SW 1271 (cell line): ENCODE measurements around the gene HOXA3.

ENCODE experiments used
- DNase-seq, 2 experiments: peaks; one replicate each; lab custom pipeline; 2025; lab: John Stamatoyannopoulos, UW

HOXA3 gene

DNA sequence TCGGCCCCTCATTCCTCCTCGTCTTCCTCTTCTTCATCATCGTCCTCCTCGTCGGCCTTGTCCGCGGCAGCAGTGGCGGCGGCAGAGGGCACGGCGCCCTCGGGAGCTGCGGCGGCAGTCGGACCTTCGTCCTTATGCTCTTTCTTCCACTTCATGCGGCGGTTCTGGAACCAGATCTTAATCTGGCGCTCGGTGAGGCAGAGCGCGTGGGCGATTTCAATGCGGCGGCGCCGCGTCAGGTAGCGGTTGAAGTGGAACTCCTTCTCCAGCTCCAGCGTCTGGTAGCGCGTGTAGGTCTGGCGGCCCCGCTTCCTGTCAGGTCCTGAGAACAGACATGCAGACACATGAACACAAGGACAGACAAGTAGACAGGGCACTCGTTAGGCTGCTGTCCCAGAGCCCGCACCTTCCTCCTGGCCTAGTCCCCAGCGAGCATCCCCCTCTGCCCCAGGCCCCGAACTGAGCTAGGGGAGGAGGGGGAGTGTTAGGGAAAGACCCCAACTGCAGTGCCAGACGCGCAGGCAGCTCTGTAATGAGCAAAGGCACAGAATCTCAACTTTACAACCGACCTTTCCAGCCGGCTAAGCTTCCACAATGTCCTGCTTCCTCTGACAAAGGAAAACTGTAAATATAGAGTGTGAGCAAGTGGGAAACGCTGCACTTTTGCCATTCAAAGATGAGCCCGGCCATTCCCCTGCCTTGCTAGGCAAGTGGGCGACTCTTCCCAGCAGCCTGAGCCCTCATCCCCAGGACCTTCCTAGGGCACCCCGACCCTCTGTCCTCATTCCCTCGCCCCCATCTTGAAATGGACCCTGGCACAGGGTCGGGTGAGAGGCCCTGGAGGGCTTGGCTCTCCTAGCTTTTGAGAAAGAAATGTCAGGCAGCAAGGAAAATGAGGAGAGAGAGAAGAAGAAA, 2.8 kb upstream of the HOXA3 start:
- no peak for DNase-seq

DNA sequence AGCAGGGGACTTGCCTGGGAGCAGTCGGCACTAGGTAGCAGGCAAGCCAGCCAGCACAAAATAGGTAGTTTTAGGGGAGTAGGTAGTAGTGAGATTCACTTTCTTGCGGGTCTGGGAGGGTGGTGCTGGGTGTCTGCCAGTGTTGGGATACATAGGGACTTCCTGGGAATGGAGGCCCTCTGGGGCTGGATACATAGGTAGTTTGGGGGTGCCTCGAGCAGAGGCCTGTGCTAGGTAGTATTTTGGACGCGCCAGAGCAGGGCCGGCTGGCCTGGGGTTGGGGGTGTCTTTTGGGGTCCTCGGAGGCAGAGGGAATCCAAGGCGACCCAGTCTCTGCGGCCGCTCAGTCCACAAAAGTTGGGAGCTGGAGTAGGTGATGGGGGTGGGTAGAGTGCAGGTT, 2.0 kb upstream of the HOXA3 start:
- DNase-seq = no peak

DNA sequence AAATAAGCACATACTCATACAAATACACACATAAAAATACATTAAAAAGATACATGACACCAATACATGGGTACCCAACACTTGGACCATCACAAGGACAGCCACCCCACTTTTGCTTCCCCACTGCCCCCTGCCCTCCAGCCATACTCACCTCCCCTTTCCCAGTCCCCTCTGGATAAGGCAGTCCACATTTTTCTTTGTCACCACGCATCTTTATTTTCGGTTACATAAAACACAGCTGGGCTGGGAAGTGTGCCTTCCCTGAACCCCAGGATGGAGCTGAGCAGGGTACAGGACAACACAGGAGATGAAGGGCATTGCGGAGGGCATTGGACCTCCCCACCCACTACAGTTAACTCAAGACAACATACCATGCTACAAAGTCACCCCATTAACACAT, 1.1 kb upstream of the HOXA3 start:
- no peak for DNase-seq

DNA sequence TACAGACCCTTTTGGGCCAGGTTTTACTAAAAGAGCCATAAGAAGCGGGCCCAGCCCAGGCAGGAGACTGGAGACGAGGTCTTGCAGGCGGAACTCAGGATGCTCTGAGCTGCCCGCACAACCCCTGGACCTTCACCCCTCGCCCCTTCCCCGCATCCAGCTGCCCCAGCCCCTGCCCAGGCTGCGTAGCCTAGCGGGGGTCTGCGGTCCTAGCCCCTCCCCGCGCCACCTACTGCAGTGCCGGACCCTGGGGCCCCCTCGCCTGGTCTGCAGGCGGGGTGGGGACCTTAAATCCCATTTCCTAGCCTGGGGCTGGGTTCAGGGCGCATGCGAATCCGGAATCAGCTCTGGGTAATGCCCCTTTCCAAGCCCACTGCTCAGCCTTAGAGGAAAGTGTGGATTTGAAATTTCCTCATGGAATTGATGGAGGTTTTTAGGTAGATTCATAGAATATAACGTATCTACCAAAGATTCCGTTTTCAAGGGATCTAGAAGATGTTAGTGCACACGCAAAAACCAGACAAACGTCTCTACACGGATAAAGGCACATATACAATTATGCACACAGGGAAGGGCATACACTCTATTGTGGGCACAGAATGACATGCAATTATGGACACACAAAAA, 546 bp upstream of the HOXA3 start:
- DNase-seq = no peak

DNA sequence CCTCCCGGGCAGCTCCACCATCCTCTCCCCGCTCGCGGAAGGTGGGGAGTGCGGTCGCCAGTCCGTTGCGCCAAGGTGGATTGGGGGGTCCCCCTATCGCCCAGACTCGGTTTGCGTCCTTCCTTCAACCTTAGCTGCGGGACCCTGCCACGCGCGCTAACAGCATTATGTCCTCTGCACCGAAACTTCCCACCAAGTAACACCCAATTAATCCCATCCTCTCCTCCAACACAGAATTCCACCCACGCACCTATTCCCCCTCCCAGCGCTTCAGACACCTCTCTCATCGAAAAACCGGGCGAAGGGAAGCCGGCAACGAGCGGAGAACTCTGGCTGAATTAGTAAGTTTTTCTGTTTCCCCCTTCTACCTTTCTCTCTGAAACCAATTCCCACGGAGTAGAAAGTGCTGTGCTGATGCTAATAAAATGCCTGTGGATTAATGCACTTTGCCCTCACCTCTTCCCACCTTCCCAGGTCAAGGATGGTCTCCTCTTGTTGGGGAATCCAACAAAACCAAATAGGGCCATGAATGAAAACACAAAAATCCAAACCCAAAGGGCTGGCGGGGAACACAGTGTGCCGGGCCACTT, 947 bp downstream of the HOXA3 start:
- DNase-seq = no peak

- DNase-seq = peak in 1 of 2 experiments; percentile 73
Observed at GRCh38 chr7:27150568-27151340, 1.6 kb downstream of the HOXA3 start.

- no peak for DNase-seq
Observed at GRCh38 chr7:27149842-27150567, 2.4 kb downstream of the HOXA3 start.

DNA sequence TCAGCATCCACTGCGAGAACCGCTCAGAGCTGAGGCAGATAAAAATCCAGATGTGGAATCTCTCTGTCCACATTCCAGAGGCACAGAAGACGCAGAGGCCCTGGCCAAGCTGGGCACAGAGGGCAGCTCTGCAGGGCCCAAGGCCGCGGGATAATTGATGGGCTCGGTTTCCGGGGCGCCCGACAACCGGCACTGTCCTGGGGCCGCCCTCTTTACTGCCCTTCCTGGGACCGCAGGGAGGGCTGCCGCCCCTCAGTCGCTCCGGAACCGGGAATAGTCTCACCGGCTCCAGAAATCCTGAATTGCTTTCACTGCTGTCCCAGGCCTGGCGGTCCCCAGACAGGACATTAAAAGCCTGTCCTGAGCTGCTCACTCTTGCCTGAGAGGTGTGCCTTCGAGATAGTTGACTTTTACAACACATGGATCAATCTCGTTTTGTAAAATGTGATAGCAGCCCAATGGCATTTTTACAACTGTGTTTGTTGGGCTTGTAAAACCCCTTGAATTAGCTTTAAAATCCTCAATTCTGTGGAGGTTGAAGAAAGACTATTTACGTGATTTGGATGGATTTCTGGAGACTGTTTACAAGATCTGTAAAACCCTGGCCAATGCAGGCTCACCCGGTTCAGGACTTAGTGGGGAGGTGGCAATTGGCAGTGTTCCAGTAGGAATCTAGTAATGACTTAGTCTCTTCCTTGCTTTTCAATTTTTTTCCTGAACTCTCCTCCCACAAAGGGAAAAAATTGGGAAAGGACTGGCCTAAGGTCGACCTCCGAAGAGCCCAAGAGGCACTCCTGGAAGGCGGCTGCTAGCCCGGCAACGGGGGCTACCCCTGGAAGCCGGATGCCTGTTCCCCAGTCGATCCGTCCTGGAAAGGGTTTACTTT, 3.4 kb downstream of the HOXA3 start:
- DNase-seq = no peak

DNA sequence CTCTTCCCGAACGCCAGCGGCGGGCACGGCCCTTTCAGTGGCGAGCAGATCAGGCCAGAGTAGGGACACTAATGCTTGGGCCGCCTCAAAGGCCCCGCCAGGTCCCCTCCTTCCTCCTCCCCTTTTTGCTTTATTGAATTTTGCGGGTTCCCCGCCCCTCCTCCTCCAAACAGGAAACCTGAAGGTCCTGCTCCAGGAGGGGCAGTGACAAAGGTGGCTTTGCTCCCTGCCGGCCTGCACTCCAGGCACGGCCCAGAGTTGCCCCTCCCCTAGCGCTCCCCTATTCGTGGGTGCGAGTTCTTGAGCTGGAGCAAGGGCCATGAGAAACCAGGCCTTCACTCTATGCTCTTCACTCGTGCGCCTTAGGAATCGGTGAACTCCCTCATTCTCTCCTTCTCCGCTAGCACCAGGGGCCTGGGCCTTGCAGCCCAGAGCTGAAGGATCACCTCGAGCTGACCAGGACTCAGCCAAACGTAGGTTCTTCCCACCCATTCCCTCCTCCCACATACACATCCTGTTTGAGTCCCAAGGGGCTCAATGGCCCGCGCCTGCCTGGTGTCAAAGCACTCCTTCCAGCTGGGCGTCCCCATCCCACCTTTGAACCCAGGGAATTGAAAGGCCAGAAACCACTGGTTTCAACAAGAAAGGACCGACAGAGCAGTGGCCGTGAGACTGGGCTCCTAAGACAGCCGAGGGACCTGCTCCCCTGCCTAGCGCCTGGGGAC, 4.2 kb downstream of the HOXA3 start:
- DNase-seq = no peak

GRCh38 chr7:27147199-27148030, 5.0 kb downstream of the HOXA3 start, which contains the start of gene HOXA6:
Gene HOXA6, minus strand, starts transcription at chr7:27147774. Its CDS starts 25 bp downstream, at chr7:27147749.
- no peak for DNase-seq

- DNase-seq = no peak
Observed at GRCh38 chr7:27146491-27147198, 5.7 kb downstream of the HOXA3 start.

GRCh38 chr7:27145914-27146412, 6.4 kb downstream of the HOXA3 start:
- no peak for DNase-seq

GRCh38 chr7:27145165-27145913, 7.0 kb downstream of the HOXA3 start:
- no peak for DNase-seq

DNA sequence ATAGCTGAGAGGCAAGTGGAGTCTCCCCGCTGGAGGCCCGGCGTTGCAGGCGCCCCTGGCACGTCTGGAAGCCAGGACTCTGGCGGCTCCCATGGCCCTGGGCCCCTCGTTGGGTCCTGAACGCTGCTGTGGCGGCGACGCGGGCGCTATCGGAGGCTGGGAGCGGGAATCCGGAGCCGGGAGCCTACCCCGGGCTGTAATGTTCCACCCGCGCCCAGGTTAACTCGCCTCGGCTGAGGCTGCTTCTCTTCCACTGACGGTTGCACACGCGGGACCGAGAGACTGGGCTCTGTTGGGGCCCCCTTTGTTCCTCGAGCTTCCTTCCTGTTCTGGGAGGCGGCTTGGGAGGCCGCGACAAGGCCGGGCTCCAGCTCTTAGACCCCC, 7.6 kb downstream of the HOXA3 start:
- DNase-seq = no peak

DNA sequence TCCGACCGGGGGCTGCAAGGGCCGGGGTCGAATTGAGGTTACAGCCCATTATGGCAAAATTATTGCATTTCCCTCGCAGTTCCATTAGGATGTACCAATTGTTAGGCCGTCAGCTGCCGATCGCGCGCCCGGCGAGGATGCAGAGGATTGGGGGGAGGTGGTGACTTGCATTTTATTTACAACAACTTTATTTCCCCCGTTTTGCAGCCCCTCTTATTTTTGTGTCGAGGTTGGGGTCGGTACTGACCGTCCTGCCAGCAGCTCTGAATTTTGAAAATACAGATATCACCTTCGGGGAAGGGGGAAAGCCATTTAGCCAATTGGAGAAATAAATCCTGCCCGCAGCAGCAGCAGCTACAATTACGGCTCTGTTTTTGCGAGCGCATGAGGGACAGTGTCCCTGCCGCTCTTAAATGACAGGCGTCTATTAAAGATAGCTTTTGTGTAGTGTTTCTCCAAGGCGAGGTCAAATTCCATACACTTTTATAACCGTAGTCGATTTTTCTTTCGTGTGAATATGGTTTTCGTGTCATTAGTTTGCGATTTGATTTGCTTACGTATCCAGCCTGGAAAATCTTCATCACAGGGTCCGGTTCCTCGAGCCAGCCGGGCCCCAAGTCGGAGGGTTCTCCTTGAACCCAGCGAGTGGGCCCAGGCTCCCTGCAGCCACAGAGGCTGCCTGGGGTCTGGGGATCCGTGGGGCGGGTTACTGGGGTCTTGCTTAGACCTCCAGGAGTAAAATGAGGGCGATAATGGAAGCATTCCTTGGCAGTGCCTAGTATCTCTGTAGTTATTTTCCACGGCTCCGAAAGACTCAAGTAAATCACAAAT, 8.2 kb downstream of the HOXA3 start:
- no peak for DNase-seq
